ENCODE results near the gene ZFC3H1.

The ZFC3H1 gene

DNA sequence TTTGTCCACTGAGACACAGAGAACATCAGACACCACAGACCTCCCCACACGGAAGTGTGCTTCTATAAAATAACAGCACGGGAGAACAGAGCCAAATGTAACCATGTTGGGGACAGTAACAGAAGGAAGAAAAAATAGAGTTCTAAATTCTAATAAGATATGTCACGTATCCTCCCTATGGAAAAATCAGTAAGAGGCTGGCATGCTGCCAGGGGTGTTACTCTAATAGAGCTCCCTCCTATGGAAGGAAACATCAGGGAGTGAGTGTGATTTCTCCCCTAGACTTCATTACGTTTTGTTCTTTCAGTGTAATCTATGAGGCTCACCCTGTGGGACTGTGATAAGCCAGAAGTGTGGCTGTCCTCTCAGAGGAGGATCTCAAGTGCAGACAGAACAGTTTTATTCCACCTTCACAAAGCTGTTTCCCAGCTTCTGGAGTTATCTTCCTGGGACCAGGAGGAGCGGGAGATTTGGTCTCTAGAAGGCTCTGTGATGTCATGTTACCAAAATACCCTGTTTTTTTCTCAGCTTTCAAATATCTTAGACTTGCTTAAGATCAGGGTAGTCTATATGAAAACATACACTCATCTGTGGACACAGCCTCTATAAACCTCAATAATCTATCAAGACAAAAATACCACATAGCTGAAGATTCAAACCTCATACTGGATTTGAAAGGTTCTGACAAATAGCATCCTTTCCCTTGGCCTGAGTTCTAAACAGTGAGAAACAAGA, 69.3 kb downstream of the ZFC3H1 start:
- Histone ChIP-seq H2AFZ (ENCODE audit: low read depth, low read length, severe bottlenecking) (no peak overlapping the region), H3K27ac (ENCODE audit: low read depth, low read length) (no peak overlapping the region), H3K9ac (ENCODE audit: low read length) (no peak overlapping the region)

DNA sequence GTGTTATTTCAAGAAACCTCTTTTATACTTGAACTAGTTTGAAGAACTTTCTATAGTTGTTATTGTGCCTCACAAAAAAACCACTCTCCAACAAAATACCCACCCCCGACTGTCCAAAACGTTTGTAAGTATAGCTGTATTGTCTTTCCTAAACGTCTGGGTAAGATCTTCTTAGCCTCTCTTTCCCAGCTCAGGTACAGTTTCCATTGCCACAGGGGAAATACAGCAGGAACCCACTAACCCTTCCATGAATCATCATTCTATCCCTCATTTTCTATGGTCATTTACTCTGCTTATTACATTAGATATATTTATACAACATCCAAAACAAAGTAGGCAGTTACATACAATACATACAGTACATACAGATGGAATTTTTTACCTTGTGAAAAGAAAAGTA, 70.8 kb downstream of the ZFC3H1 start:
- Histone ChIP-seq H3K4me2 (ENCODE audit: low read depth, low read length, poor library complexity, severe bottlenecking) (no peak overlapping the region), H3F3A (ENCODE audit: insufficient read depth) (no peaks in the 10 kb centered on the region), H4K20me1 (ENCODE audit: low read depth, low read length) (no peaks in the 10 kb centered on the region), H3K9me3 (ENCODE audit: insufficient read depth, low read length) (no peaks in the 10 kb centered on the region), H3K27me3 (ENCODE audit: low read length) (no peaks in the 10 kb centered on the region), H3K79me2 (ENCODE audit: insufficient read depth, low read length) (no peaks in the 10 kb centered on the region), H3K4me3 (ENCODE audit: insufficient read depth, low read length, poor library complexity, severe bottlenecking) (no peak overlapping the region), H2AFZ (ENCODE audit: low read depth, low read length, severe bottlenecking) (no peak overlapping the region), H3K36me3 (ENCODE audit: low read length) (no peaks in the 10 kb centered on the region), H3K9me2 (replicated peaks; ENCODE audit: insufficient read depth, low read length) (no peaks in the 10 kb centered on the region), H3K27ac (ENCODE audit: low read depth, low read length) (no peak overlapping the region), H3K9ac (ENCODE audit: low read length) (no peak overlapping the region)
- no peak for TF ChIP-seq EZH2phosphoT487 (conservative IDR thresholded peaks at IDR 0.05; ENCODE audit: low read length)
- no peak for TF ChIP-seq CTCF (IDR thresholded peaks at IDR 0.05; ENCODE audit: insufficient read depth, low read length, poor library complexity, severe bottlenecking)

More for the DNA sequence above, 69.3 kb downstream of the ZFC3H1 start:
- H3K9me2 ChIP-seq (replicated peaks; ENCODE audit: insufficient read depth, low read length) = no peaks in the 10 kb centered on the region
- H3K4me3 ChIP-seq (ENCODE audit: insufficient read depth, low read length, poor library complexity, severe bottlenecking) = no peak overlapping the region
- H3K27me3 ChIP-seq (ENCODE audit: low read length) = no peaks in the 10 kb centered on the region
- no peaks in the 10 kb centered on the region for H3K9me3 ChIP-seq (ENCODE audit: insufficient read depth, low read length)
- H4K20me1 ChIP-seq (ENCODE audit: low read depth, low read length) = no peaks in the 10 kb centered on the region
- H3F3A ChIP-seq (ENCODE audit: insufficient read depth) = no peaks in the 10 kb centered on the region
- H3K79me2 ChIP-seq (ENCODE audit: insufficient read depth, low read length) = no peaks in the 10 kb centered on the region
- H3K36me3 ChIP-seq (ENCODE audit: low read length) = no peaks in the 10 kb centered on the region
- H3K4me2 ChIP-seq (ENCODE audit: low read depth, low read length, poor library complexity, severe bottlenecking) = no peak overlapping the region
- TF ChIP-seq CTCF (IDR thresholded peaks at IDR 0.05; ENCODE audit: insufficient read depth, low read length, poor library complexity, severe bottlenecking) = no peak
- no peak for TF ChIP-seq EZH2phosphoT487 (conservative IDR thresholded peaks at IDR 0.05; ENCODE audit: low read length)

- no peak overlapping the region for H3K4me2 ChIP-seq (ENCODE audit: low read depth, low read length, poor library complexity, severe bottlenecking)
- no peaks in the 10 kb centered on the region for H3K79me2 ChIP-seq (ENCODE audit: insufficient read depth, low read length)
- H3K27ac ChIP-seq (ENCODE audit: low read depth, low read length) = no peak overlapping the region
- H2AFZ ChIP-seq (ENCODE audit: low read depth, low read length, severe bottlenecking) = no peak overlapping the region
- H3K9me3 ChIP-seq (ENCODE audit: insufficient read depth, low read length) = no peaks in the 10 kb centered on the region
- no peaks in the 10 kb centered on the region for H3K36me3 ChIP-seq (ENCODE audit: low read length)
- no peaks in the 10 kb centered on the region for H3K27me3 ChIP-seq (ENCODE audit: low read length)
- H4K20me1 ChIP-seq (ENCODE audit: low read depth, low read length) = no peaks in the 10 kb centered on the region
- no peak overlapping the region for H3K9ac ChIP-seq (ENCODE audit: low read length)
- no peak overlapping the region for H3K4me3 ChIP-seq (ENCODE audit: insufficient read depth, low read length, poor library complexity, severe bottlenecking)
- no peaks in the 10 kb centered on the region for H3F3A ChIP-seq (ENCODE audit: insufficient read depth)
- TF ChIP-seq EZH2phosphoT487 (conservative IDR thresholded peaks at IDR 0.05; ENCODE audit: low read length) = no peak
- TF ChIP-seq CTCF (IDR thresholded peaks at IDR 0.05; ENCODE audit: insufficient read depth, low read length, poor library complexity, severe bottlenecking) = no peak
- no peaks in the 10 kb centered on the region for H3K9me2 ChIP-seq (replicated peaks; ENCODE audit: insufficient read depth, low read length)
Measured at GRCh38 chr12:71591601-71592000, 72.0 kb downstream of the ZFC3H1 start.
